H9 (cell line): Measurements from ENCODE around the gene SETDB1. TPM values are rescaled to one million over a fixed set of nuclear protein-coding genes. Genes with fewer than 3 reads are reported as not detected.

ENCODE experiments used
- DNase-seq: peaks from one replicate; pipeline ENCODE4 v3.0.0-alpha.2; 2017
- H2AFZ ChIP-seq: one replicate; pipeline ENCODE4 v1.6.1; 2013; ENCODE audit warnings: mild to moderate bottlenecking, low read length, control low read depth, moderate library complexity
- H2AK5ac ChIP-seq: 2 replicates; pipeline ENCODE4 v1.6.1; 2013; ENCODE audit warnings: low read length, control low read depth, mixed read lengths; ENCODE audit not compliant: insufficient read length
- H2BK120ac ChIP-seq: one replicate; pipeline ENCODE4 v1.6.1; 2013; ENCODE audit warnings: low read depth, mild to moderate bottlenecking, low read length, control low read depth, inconsistent platforms; ENCODE audit not compliant: poor library complexity, severe bottlenecking
- H2BK12ac ChIP-seq: 2 replicates; pipeline ENCODE4 v1.6.1; 2013; ENCODE audit warnings: low read length, control low read depth, mixed read lengths, low read depth; ENCODE audit not compliant: insufficient read length
- H2BK15ac ChIP-seq: 2 replicates; pipeline ENCODE4 v1.6.1; 2013; ENCODE audit warnings: low read depth, low read length, control low read depth
- H2BK20ac ChIP-seq: one replicate; pipeline ENCODE4 v1.6.1; 2013; ENCODE audit warnings: low read depth, mild to moderate bottlenecking, low read length, control low read depth, inconsistent platforms; ENCODE audit not compliant: poor library complexity, severe bottlenecking
- H2BK5ac ChIP-seq: 2 replicates; pipeline ENCODE4 v1.6.1; 2013; ENCODE audit warnings: low read length, control low read depth, mixed read lengths; ENCODE audit not compliant: insufficient read length
- H3K14ac ChIP-seq: 2 replicates; pipeline ENCODE4 v1.6.1; 2013; ENCODE audit warnings: low read length, control low read depth; ENCODE audit not compliant: insufficient read depth
- H3K18ac ChIP-seq: 2 replicates; pipeline ENCODE4 v1.6.1; 2013; ENCODE audit warnings: low read depth, mild to moderate bottlenecking, mixed read lengths, low read length, control low read depth; ENCODE audit not compliant: insufficient read length
- H3K23ac ChIP-seq: 2 replicates; pipeline ENCODE4 v1.6.1; 2013; ENCODE audit warnings: low read length, control low read depth, mixed read lengths, low read depth; ENCODE audit not compliant: insufficient read length
- H3K23me2 ChIP-seq: 2 replicates; pipeline ENCODE4 v1.6.1; 2013; ENCODE audit warnings: low read depth, mild to moderate bottlenecking, mixed read lengths, low read length, control low read depth; ENCODE audit not compliant: insufficient read length, poor library complexity, severe bottlenecking
- H3K27ac ChIP-seq: 2 replicates; pipeline ENCODE4 v1.5.1; 2013; ENCODE audit warnings: low read length, control low read depth, mixed read lengths, low read depth; ENCODE audit not compliant: insufficient read length
- H3K27me3 ChIP-seq: 2 replicates; pipeline ENCODE4 v1.6.1; 2013; ENCODE audit warnings: low read length, control low read depth, inconsistent platforms; ENCODE audit not compliant: insufficient read depth
- H3K4ac ChIP-seq: 2 replicates; pipeline ENCODE4 v1.6.1; 2013; ENCODE audit warnings: low read depth, mild to moderate bottlenecking, control low read depth, inconsistent platforms, low read length, moderate library complexity
- H3K4me1 ChIP-seq: 2 replicates; pipeline ENCODE4 v1.6.1; 2013; ENCODE audit warnings: low read length, control low read depth, inconsistent platforms; ENCODE audit not compliant: insufficient read depth
- H3K4me2 ChIP-seq: 2 replicates; pipeline ENCODE4 v1.6.1; 2013; ENCODE audit warnings: low read length, control low read depth, mixed read lengths; ENCODE audit not compliant: insufficient read length, insufficient read depth
- H3K56ac ChIP-seq: 2 replicates; pipeline ENCODE4 v1.6.1; 2013; ENCODE audit warnings: low read depth, mild to moderate bottlenecking, mixed read lengths, low read length, control low read depth; ENCODE audit not compliant: insufficient read length
- H3K79me1 ChIP-seq: 2 replicates; pipeline ENCODE4 v1.6.1; 2013; ENCODE audit warnings: low read depth, mild to moderate bottlenecking, moderate library complexity, low read length, control low read depth, inconsistent platforms; ENCODE audit not compliant: insufficient read depth, poor library complexity, severe bottlenecking
- H3K79me2 ChIP-seq: 2 replicates; pipeline ENCODE4 v1.6.1; 2013; ENCODE audit warnings: low read length, control low read depth, inconsistent platforms; ENCODE audit not compliant: insufficient read depth
- H3K9ac ChIP-seq: 2 replicates; pipeline ENCODE4 v1.6.1; 2013; ENCODE audit warnings: low read length, control low read depth, mixed read lengths; ENCODE audit not compliant: insufficient read length; ENCODE audit errors: extremely low read depth
- H3K9me3 ChIP-seq: one replicate; pipeline ENCODE4 v1.6.1; 2013; ENCODE audit warnings: low read depth, low read length, inconsistent platforms; ENCODE audit not compliant: control insufficient read depth
- H3T11ph ChIP-seq: one replicate; pipeline ENCODE4 v1.6.1; 2013; ENCODE audit warnings: mild to moderate bottlenecking, low read length, control low read depth, inconsistent platforms
- H4K20me1 ChIP-seq: one replicate; pipeline ENCODE4 v1.6.1; 2013; ENCODE audit not compliant: control insufficient read depth, insufficient read length, insufficient read depth
- H4K5ac ChIP-seq: 2 replicates; pipeline ENCODE4 v1.6.1; 2013; ENCODE audit warnings: low read depth, mild to moderate bottlenecking, mixed read lengths, low read length, control low read depth; ENCODE audit not compliant: insufficient read length
- H4K8ac ChIP-seq: replicated peaks from 2 replicates; pipeline ENCODE4 v1.6.1; 2013; ENCODE audit warnings: low read length, control low read depth, mixed read lengths, low read depth; ENCODE audit not compliant: insufficient read length
- H4K91ac ChIP-seq: 2 replicates; pipeline ENCODE4 v1.6.1; 2013; ENCODE audit warnings: low read depth, mild to moderate bottlenecking, moderate library complexity, mixed read lengths, low read length, control low read depth; ENCODE audit not compliant: insufficient read length
- H3K27ac Mint-ChIP-seq, 3 experiments: 2 replicates in 2 of 3; 3 replicates in 1 of 3; pipeline ENCODE4 v1.8.0; 2020 to 2021; ENCODE audit warnings: mixed read lengths in 3 of 3, mild to moderate bottlenecking in 1 of 3, moderate library complexity in 1 of 3
- H3K27me3 Mint-ChIP-seq: 2 replicates; pipeline ENCODE4 v1.8.0; 2021; ENCODE audit warnings: low read depth, mild to moderate bottlenecking, moderate library complexity, mixed read lengths
- H3K36me3 Mint-ChIP-seq, 3 experiments: 2 replicates in 2 of 3; 3 replicates in 1 of 3; pipeline ENCODE4 v1.8.0; 2020 to 2021; ENCODE audit warnings: low read depth in 3 of 3, mixed read lengths in 3 of 3; ENCODE audit not compliant: insufficient read depth in 1 of 3
- H3K4me1 Mint-ChIP-seq, 2 experiments: 2 replicates each; pipeline ENCODE4 v1.8.0; 2020; ENCODE audit warnings: mixed read lengths in 2 of 2
- H3K4me3 Mint-ChIP-seq, 2 experiments: 2 replicates in 1 of 2; 3 replicates in 1 of 2; pipeline ENCODE4 v1.8.0; 2020 to 2021; ENCODE audit warnings: mild to moderate bottlenecking in 2 of 2, mixed read lengths in 2 of 2, moderate library complexity in 1 of 2
- H3K9me3 Mint-ChIP-seq, 2 experiments: 2 replicates in 1 of 2; 3 replicates in 1 of 2; pipeline ENCODE4 v1.8.0; 2020; ENCODE audit warnings: mild to moderate bottlenecking in 2 of 2, mixed read lengths in 2 of 2, moderate library complexity in 1 of 2
- WGBS: extraction: QIAGEN DNeasy Blood & Tissue Kit; methylation state at CpG from one replicate; pipeline ENCODE4 v1.1.7; 2013; ENCODE audit warnings: missing lambda C conversion rate, low lambda C conversion rate, mixed read lengths; ENCODE audit not compliant: insufficient read length; ENCODE audit errors: extremely low coverage; 5-methylcytosine and 5-hydroxymethylcytosine counted together
- total RNA-seq: library from RNA; stranded (reverse); gene quantifications from 2 replicates; pipeline ENCODE4 v1.2.1, GENCODE V29; 2021
- TF ChIP-seq, protein P1 (sequence below): fragments of 200-600 bp; sonication (generic); conservative IDR thresholded peaks from 3 replicates; pipeline ENCODE4 v1.8.0; 2021; ENCODE audit warnings: antibody characterized with exemption, mild to moderate bottlenecking

SETDB1 gene
- total RNA-seq, 1 experiment from 2014 or later: 62.1 TPM

DNA sequence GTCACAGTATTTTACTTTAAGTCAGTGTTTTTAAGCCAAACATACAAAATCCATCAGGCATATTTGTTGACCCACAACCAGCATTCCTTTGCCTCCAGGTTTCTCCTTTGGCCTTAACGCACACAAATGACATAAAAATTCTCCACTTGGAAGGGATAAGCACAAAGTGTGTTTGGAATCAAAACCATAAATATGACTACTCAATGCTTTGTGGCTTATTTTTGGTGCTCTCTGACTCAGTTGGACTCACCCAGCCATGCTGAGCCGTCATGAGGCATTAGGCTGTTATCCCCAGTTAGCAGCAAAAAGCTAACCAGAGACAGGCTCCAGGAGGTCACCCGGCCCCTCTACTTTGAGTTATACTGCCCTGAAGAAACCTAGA, 83.0 kb downstream of the SETDB1 start:
- Histone ChIP-seq H2BK20ac (no peak overlapping the region), H3K79me1 (no peaks in the 10 kb centered on the region), H3K9ac (peak overlapping the region; percentile 42), H3K23me2 (peaks cover 13% of the 10 kb centered on the region), H4K91ac (no peak overlapping the region), H3K14ac (no peak overlapping the region), H3T11ph (no peak overlapping the region), H3K4me1 (peaks cover 5% of the 10 kb centered on the region; the same call in 1 of the 2 replicates), H4K20me1 (no peaks in the 10 kb centered on the region), H3K4ac (no peak overlapping the region), H3K56ac (no peak overlapping the region), H3K27ac (no peak overlapping the region), H4K5ac (no peak overlapping the region), H2BK5ac (no peak overlapping the region), H2BK120ac (no peak overlapping the region), H4K8ac (no peak overlapping the region), H3K27me3 (no peaks in the 10 kb centered on the region), H3K9me3 (no peaks in the 10 kb centered on the region), H2AFZ (no peak overlapping the region), H2BK12ac (no peak overlapping the region), H2AK5ac (no peak overlapping the region), H3K4me2 (peak overlapping the region; percentile 77), H3K79me2 (no peaks in the 10 kb centered on the region; the same call in 1 of the 2 replicates), H2BK15ac (no peak overlapping the region), H3K23ac (no peak overlapping the region), H3K18ac (no peak overlapping the region)
- no CpG with 5 or more reads among the region's 3 CpGs for WGBS
- TF ChIP-seq, protein P1, sequence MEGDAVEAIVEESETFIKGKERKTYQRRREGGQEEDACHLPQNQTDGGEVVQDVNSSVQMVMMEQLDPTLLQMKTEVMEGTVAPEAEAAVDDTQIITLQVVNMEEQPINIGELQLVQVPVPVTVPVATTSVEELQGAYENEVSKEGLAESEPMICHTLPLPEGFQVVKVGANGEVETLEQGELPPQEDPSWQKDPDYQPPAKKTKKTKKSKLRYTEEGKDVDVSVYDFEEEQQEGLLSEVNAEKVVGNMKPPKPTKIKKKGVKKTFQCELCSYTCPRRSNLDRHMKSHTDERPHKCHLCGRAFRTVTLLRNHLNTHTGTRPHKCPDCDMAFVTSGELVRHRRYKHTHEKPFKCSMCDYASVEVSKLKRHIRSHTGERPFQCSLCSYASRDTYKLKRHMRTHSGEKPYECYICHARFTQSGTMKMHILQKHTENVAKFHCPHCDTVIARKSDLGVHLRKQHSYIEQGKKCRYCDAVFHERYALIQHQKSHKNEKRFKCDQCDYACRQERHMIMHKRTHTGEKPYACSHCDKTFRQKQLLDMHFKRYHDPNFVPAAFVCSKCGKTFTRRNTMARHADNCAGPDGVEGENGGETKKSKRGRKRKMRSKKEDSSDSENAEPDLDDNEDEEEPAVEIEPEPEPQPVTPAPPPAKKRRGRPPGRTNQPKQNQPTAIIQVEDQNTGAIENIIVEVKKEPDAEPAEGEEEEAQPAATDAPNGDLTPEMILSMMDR: no peak
- H3K36me3 Mint-ChIP-seq: no peaks in the 10 kb centered on the region
- peak overlapping the region; percentile 97 to 99 for H3K4me3 Mint-ChIP-seq
- H3K9me3 Mint-ChIP-seq: no peaks in the 10 kb centered on the region; a peak in 2 of 5 replicates
- peaks cover 35 to 41% of the 10 kb centered on the region in 2 experiments for H3K4me1 Mint-ChIP-seq
- DNase-seq: no peak
- peak overlapping the region in 1 of 3 experiments; percentile 94; a peak in 2 of 7 replicates for H3K27ac Mint-ChIP-seq
- no peaks in the 10 kb centered on the region; the same call in 1 of the 2 replicates for H3K27me3 Mint-ChIP-seq
